Measurements from ENCODE around the gene BTNL3.
"Not testable (repeated sequence)": the region's sequence is repeated elsewhere in the genome, so short reads cannot be mapped to it uniquely, and the experiment has no call there.

The BTNL3 gene

GRCh38 chr5:181024245-181025064, 35.8 kb downstream of the BTNL3 start:
- no peak for DNase-seq

- DNase-seq, result no peak
Observed at GRCh38 chr5:181027452-181028031, 38.9 kb downstream of the BTNL3 start.

GRCh38 chr5:181028032-181028819, 39.6 kb downstream of the BTNL3 start:
- DNase-seq, result no peak

GRCh38 chr5:181031716-181032115, 43.1 kb downstream of the BTNL3 start:
- DNase-seq, result no peak

- DNase-seq, result no peak
Observed at GRCh38 chr5:181035991-181036815, 47.6 kb downstream of the BTNL3 start.

GRCh38 chr5:181036816-181037364, 48.2 kb downstream of the BTNL3 start:
- no peak for DNase-seq

- DNase-seq, result no peak
Observed at GRCh38 chr5:181037365-181037861, 48.8 kb downstream of the BTNL3 start.

GRCh38 chr5:181039471-181039870, 50.8 kb downstream of the BTNL3 start:
- no peak for DNase-seq

- DNase-seq, result no peak
Observed at GRCh38 chr5:181039931-181040630, 51.4 kb downstream of the BTNL3 start, which contains the start of gene BTNL9. Gene BTNL9 (plus strand): TSS chr5:181040266. CDS start chr5:181045490, 5,224 bp downstream.

GRCh38 chr5:181040631-181040945, 51.9 kb downstream of the BTNL3 start:
- no peak for DNase-seq

- no peak for DNase-seq
Observed at GRCh38 chr5:181041043-181041442, 52.4 kb downstream of the BTNL3 start.

GRCh38 chr5:181042036-181042713, 53.5 kb downstream of the BTNL3 start:
- no peak for DNase-seq

- no peak for DNase-seq
Observed at GRCh38 chr5:181042722-181043121, 54.1 kb downstream of the BTNL3 start.

- no peak for DNase-seq
Observed at GRCh38 chr5:181043285-181044092, 54.8 kb downstream of the BTNL3 start.

- no peak for DNase-seq
Observed at GRCh38 chr5:181044093-181044599, 55.5 kb downstream of the BTNL3 start.

- no peak for DNase-seq
Observed at GRCh38 chr5:181044662-181045305, 56.1 kb downstream of the BTNL3 start.

GRCh38 chr5:181045316-181045715, 56.7 kb downstream of the BTNL3 start:
- DNase-seq, result no peak

GRCh38 chr5:181045857-181046256, 57.2 kb downstream of the BTNL3 start:
- not testable (repeated sequence) for DNase-seq

GRCh38 chr5:181047288-181047687, 58.6 kb downstream of the BTNL3 start:
- DNase-seq, result no peak
